SK-N-MC (cell line): ENCODE measurements around the gene SHC3.

Source experiments
- EZH2 ChIP-seq: fragments of 200-600 bp; sonication (generic); IDR thresholded peaks from one replicate; pipeline ENCODE4 v1.6.1; 2017; ENCODE audit warnings: antibody characterized with exemption
- FOXP2 ChIP-seq: optimal IDR thresholded peaks from 2 replicates; pipeline ENCODE3; 2011; ENCODE audit warnings: mild to moderate bottlenecking, moderate library complexity; ENCODE audit not compliant: insufficient read depth; ENCODE audit errors: extremely low read length, control extremely low read depth
- POLR2AphosphoS5 ChIP-seq: IDR thresholded peaks from 2 replicates; pipeline ENCODE4 v1.6.1; 2012; ENCODE audit warnings: mild to moderate bottlenecking, low read depth, low read length, borderline replicate concordance

DNA sequence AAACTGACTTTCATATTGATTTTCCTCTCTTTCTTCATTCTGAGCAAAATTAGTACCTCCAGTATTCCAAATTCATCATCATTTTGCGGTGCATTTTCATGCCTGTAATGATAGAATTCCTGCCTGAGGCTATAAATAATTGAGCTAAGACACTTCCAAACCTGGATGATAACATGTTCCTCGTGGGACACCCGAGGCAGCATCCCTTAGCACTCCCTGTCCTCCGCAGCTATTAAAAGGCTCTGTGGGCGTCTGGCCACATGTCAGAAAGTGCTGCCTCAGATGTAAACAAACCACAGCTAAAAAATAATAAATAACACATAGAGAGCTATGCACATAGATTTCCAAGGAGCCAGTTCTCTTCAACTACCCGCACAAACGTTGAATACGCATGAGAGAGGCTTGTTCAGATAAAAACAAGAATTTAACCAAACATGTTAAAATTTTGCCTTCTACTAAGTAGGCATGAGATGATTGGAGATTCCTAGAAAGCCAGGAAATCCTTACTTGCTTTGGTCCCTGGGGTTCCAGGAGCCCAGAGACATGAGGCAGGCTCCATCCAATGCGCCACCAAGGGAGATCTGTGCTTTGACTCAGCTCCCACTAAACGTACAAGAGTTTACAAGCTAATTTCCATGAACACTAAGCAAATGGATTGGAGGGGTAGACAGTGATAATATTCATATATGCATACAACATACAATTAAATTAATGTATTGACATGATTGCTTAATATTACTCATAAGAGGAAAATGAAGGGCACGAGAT is 82.7 kb downstream of the SHC3 start:
- no peak for TF ChIP-seq EZH2
- TF ChIP-seq FOXP2 = no peak
- TF ChIP-seq POLR2AphosphoS5 = no peak
